Neural cell (in vitro differentiated cells): Measurements from ENCODE around the gene GET4. TPM values are rescaled to one million over a fixed set of nuclear protein-coding genes. Genes with fewer than 3 reads are reported as not detected.

Experiments used
- H2AFZ ChIP-seq: fragments of 200-600, 300-800 bp; sonication (generic), shearing (Covaris generic); 2 replicates; pipeline ENCODE4 v1.6.0; 2014; ENCODE audit warnings: low read depth, mild to moderate bottlenecking, antibody characterized with exemption, low read length, moderate library complexity
- H3F3A ChIP-seq: fragments of 200-600 bp; shearing (Covaris generic); 2 replicates; pipeline ENCODE4 v1.6.1; 2016; ENCODE audit warnings: mild to moderate bottlenecking, moderate library complexity, mixed read lengths, antibody characterized with exemption, low read length; ENCODE audit not compliant: insufficient read depth, poor library complexity, severe bottlenecking
- H3K27ac ChIP-seq: fragments of 200-600, 300-800 bp; sonication (generic), shearing (Covaris generic); 2 replicates; pipeline ENCODE4 v1.5.1; 2014; ENCODE audit warnings: mild to moderate bottlenecking, low read length, moderate library complexity
- H3K27me3 ChIP-seq: fragments of 300-800, 200-600 bp; sonication (generic), shearing (Covaris generic); 2 replicates; pipeline ENCODE4 v1.6.0; 2014; ENCODE audit warnings: mild to moderate bottlenecking, low read depth, low read length, moderate library complexity; ENCODE audit not compliant: insufficient read depth
- H3K36me3 ChIP-seq: fragments of 300-800, 200-600 bp; sonication (generic), shearing (Covaris generic); 2 replicates; pipeline ENCODE4 v1.5.1; 2014; ENCODE audit warnings: mild to moderate bottlenecking, antibody characterized with exemption, low read length, moderate library complexity; ENCODE audit not compliant: insufficient read depth
- H3K4me2 ChIP-seq: fragments of 300-800, 200-600 bp; sonication (generic), shearing (Covaris generic); 2 replicates; pipeline ENCODE4 v1.6.0; 2014; ENCODE audit warnings: mild to moderate bottlenecking, low read length
- H3K4me3 ChIP-seq: fragments of 300-800, 200-600 bp; sonication (generic), shearing (Covaris generic); 2 replicates; pipeline ENCODE4 v1.5.1; 2014; ENCODE audit warnings: mild to moderate bottlenecking, low read length, moderate library complexity
- H3K79me2 ChIP-seq: fragments of 200-600 bp; shearing (Covaris generic); replicated peaks from 2 replicates; pipeline ENCODE4 v1.6.0; 2014; ENCODE audit warnings: mild to moderate bottlenecking, low read length, moderate library complexity; ENCODE audit not compliant: insufficient read depth
- H3K9ac ChIP-seq: fragments of 300-800, 200-600 bp; sonication (generic), shearing (Covaris generic); 2 replicates; pipeline ENCODE4 v1.6.1; 2016; ENCODE audit warnings: mild to moderate bottlenecking, low read length, mixed read lengths
- H3K9me2 ChIP-seq: fragments of 200-600 bp; shearing (Covaris generic); 2 replicates; pipeline ENCODE4 v1.6.1; 2016; ENCODE audit warnings: mild to moderate bottlenecking, low read length, mixed read lengths; ENCODE audit not compliant: insufficient read depth
- H3K9me3 ChIP-seq: fragments of 200-600, 300-800 bp; sonication (generic), shearing (Covaris generic); 2 replicates; pipeline ENCODE4 v1.6.1; 2016; ENCODE audit warnings: mild to moderate bottlenecking, mixed run types, low read length, moderate library complexity, mixed read lengths
- H4K20me1 ChIP-seq: fragments of 200-600 bp; shearing (Covaris generic); 2 replicates; pipeline ENCODE4 v1.6.1; 2016; ENCODE audit warnings: mild to moderate bottlenecking, mixed run types; ENCODE audit not compliant: insufficient read depth
- EP300 ChIP-seq: fragments of 450-650 bp; conservative IDR thresholded peaks from 2 replicates; pipeline ENCODE4 v1.6.1; 2014; ENCODE audit warnings: antibody characterized with exemption, mild to moderate bottlenecking, moderate library complexity; ENCODE audit not compliant: poor library complexity, severe bottlenecking
- EZH2 ChIP-seq: fragments of 200-600, 300-800 bp; shearing (Covaris generic), sonication (generic); IDR thresholded peaks from 2 replicates; pipeline ENCODE4 v1.6.1; 2014; ENCODE audit warnings: antibody characterized with exemption, low read length, borderline replicate concordance, mild to moderate bottlenecking; ENCODE audit not compliant: insufficient read depth, poor library complexity, severe bottlenecking
- MXI1 ChIP-seq: fragments of 450-650 bp; conservative IDR thresholded peaks from 2 replicates; pipeline ENCODE4 v1.6.1; 2014; ENCODE audit warnings: antibody characterized with exemption, mild to moderate bottlenecking; ENCODE audit not compliant: poor library complexity, severe bottlenecking
- POLR2AphosphoS5 ChIP-seq: IDR thresholded peaks from 2 replicates; pipeline ENCODE4 v1.6.1; 2012
- RAD21 ChIP-seq: fragments of 450-650 bp; conservative IDR thresholded peaks from 2 replicates; pipeline ENCODE4 v1.6.1; 2014; ENCODE audit warnings: antibody characterized with exemption, mild to moderate bottlenecking, moderate library complexity
- SMC3 ChIP-seq: fragments of 450-650 bp; conservative IDR thresholded peaks from 2 replicates; pipeline ENCODE4 v1.6.1; 2014; ENCODE audit warnings: antibody characterized with exemption, mild to moderate bottlenecking, moderate library complexity; ENCODE audit not compliant: poor library complexity
- TAF1 ChIP-seq: IDR thresholded peaks from 2 replicates; pipeline ENCODE4 v1.6.1; 2012; ENCODE audit warnings: low read depth
- polyA minus RNA-seq: library from RNA; depleted of rRNA, polyadenylated mRNA; stranded (reverse); fragments of >200 nt; gene quantifications from 2 replicates; pipeline ENCODE4 v1.2.3, GENCODE V29; 2014
- polyA plus RNA-seq: library from polyadenylated mRNA; depleted of rRNA; stranded (reverse); fragments of >200 nt; gene quantifications from 2 replicates; pipeline ENCODE4 v1.2.3, GENCODE V29; 2014
- TF ChIP-seq, protein P1 (sequence below): fragments of 450-650 bp; IDR thresholded peaks from 2 replicates; pipeline ENCODE4 v1.5.1; 2014; ENCODE audit warnings: antibody characterized with exemption, mild to moderate bottlenecking, moderate library complexity; ENCODE audit not compliant: poor library complexity, severe bottlenecking
- TF ChIP-seq, protein P2 (sequence below): IDR thresholded peaks from 2 replicates; pipeline ENCODE4 v1.6.1; 2012; ENCODE audit warnings: borderline replicate concordance

The GET4 gene, protein sequence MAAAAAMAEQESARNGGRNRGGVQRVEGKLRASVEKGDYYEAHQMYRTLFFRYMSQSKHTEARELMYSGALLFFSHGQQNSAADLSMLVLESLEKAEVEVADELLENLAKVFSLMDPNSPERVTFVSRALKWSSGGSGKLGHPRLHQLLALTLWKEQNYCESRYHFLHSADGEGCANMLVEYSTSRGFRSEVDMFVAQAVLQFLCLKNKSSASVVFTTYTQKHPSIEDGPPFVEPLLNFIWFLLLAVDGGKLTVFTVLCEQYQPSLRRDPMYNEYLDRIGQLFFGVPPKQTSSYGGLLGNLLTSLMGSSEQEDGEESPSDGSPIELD
- polyA plus RNA-seq: 63.8 and 85.7 TPM in 2 replicates
- 31.5 and 33.6 TPM in 2 replicates for polyA minus RNA-seq

DNA sequence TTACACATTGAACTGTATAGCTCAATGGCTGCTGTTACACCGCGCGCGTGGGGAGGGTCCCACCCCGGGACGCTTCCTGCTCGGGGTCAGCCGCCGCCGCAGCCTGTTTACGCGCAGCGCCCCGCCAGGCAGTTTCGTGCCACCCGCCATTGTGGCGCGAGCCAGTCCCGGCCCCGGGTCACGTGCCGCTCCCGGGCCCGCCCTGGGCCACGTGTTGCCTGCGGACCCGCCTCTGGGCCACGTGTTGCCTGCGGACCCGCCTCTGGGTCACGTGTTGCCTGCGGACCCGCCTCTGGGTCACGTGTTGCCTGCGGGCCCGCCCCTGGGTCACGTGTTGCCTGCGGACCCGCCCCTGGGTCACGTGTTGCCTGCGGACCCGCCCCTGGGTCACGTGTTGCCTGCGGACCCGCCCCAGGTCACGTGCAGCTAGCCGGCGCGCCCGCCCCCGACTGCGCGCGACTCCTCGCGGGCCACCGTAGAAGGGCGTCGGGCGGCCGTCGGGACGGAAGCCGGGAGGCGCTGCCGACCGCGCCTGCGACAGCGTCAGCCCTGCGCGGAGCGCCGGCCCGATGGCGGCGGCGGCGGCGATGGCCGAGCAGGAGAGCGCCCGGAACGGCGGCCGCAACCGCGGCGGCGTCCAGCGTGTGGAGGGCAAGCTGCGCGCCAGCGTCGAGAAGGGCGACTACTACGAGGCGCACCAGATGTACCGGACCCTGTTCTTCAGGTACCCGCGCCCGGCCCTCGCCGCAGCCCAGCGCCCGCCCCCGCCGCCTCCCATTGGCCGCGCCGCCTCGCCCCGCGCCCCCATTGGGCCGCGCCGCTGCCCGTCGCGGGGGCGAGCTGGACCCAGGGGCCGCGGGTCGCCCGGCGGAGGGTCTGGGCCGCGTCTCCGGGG lies at the start of gene GET4:
GET4 (plus strand) TSS at position 478 of the 895 bp plus-strand sequence; CDS start at position 570, 92 bp downstream.
- no peaks in the 10 kb centered on the region for H3K9me2 ChIP-seq
- peak within 1 kb of the TSS; percentile 80 for H3K27ac ChIP-seq
- H3K36me3 ChIP-seq: peaks cover 5% of the 10 kb centered on the region
- no peaks in the 10 kb centered on the region for H3K27me3 ChIP-seq
- H3K9ac ChIP-seq: peak within 1 kb of the TSS; percentile 95
- H3K79me2 ChIP-seq: peaks cover 32% of the 10 kb centered on the region
- H4K20me1 ChIP-seq: no peaks in the 10 kb centered on the region
- no peak within 1 kb of the TSS for H3K4me2 ChIP-seq
- H3K9me3 ChIP-seq: no peaks in the 10 kb centered on the region
- no peaks in the 10 kb centered on the region for H3F3A ChIP-seq
- TF ChIP-seq RAD21 (peak; percentile 31), EP300 (peak; percentile 81), POLR2AphosphoS5 (peak; percentile 87), MXI1 (peak; percentile 80), SMC3 (peak; percentile 14), EZH2 (no peak), TAF1 (peak; percentile 65)
- TF ChIP-seq, protein P1, sequence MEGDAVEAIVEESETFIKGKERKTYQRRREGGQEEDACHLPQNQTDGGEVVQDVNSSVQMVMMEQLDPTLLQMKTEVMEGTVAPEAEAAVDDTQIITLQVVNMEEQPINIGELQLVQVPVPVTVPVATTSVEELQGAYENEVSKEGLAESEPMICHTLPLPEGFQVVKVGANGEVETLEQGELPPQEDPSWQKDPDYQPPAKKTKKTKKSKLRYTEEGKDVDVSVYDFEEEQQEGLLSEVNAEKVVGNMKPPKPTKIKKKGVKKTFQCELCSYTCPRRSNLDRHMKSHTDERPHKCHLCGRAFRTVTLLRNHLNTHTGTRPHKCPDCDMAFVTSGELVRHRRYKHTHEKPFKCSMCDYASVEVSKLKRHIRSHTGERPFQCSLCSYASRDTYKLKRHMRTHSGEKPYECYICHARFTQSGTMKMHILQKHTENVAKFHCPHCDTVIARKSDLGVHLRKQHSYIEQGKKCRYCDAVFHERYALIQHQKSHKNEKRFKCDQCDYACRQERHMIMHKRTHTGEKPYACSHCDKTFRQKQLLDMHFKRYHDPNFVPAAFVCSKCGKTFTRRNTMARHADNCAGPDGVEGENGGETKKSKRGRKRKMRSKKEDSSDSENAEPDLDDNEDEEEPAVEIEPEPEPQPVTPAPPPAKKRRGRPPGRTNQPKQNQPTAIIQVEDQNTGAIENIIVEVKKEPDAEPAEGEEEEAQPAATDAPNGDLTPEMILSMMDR: peak; percentile 42
- TF ChIP-seq, protein P2, sequence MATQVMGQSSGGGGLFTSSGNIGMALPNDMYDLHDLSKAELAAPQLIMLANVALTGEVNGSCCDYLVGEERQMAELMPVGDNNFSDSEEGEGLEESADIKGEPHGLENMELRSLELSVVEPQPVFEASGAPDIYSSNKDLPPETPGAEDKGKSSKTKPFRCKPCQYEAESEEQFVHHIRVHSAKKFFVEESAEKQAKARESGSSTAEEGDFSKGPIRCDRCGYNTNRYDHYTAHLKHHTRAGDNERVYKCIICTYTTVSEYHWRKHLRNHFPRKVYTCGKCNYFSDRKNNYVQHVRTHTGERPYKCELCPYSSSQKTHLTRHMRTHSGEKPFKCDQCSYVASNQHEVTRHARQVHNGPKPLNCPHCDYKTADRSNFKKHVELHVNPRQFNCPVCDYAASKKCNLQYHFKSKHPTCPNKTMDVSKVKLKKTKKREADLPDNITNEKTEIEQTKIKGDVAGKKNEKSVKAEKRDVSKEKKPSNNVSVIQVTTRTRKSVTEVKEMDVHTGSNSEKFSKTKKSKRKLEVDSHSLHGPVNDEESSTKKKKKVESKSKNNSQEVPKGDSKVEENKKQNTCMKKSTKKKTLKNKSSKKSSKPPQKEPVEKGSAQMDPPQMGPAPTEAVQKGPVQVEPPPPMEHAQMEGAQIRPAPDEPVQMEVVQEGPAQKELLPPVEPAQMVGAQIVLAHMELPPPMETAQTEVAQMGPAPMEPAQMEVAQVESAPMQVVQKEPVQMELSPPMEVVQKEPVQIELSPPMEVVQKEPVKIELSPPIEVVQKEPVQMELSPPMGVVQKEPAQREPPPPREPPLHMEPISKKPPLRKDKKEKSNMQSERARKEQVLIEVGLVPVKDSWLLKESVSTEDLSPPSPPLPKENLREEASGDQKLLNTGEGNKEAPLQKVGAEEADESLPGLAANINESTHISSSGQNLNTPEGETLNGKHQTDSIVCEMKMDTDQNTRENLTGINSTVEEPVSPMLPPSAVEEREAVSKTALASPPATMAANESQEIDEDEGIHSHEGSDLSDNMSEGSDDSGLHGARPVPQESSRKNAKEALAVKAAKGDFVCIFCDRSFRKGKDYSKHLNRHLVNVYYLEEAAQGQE: no peak
- peak within 1 kb of the TSS; percentile 85 for H3K4me3 ChIP-seq
- H2AFZ ChIP-seq: peak within 1 kb of the TSS; percentile 72

DNA sequence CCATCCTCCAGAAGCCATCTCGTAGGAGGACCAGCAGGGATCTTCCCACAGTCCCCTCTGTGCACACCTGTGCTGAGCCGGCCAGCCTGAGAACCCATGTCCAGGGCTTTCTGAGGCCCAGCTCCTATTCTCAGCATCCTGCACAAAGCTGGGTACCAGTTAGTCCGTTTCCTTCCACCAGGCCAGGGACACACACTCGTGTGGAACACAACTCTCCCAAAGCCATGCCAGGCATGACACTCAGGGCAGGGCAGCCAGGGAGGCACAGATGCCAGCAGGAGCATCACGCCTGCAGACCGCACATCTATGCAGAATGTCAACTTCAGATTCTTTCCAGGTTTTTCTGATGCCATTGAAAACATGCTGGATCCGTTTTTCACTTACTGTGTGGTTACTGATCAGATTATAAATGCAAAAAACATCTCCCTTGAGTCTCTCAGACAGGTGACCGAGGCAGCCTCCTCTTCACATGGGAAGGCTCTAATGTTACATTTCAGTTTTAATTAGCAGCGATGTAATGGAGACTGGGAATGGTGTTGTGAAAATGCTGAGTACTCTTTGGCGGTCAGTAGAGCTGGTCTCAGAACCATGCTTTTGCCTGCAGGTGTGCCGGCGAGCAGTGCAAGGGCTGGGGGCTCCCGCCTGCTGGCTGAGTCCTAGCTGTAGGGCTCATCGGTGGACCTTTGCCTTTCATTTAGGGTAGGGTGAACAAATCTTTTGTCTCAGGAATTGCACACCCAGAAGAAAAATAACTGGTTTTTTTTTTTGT lies 47.4 kb upstream of the GET4 start:
- Histone ChIP-seq H4K20me1 (no peaks in the 10 kb centered on the region), H3K9me3 (no peaks in the 10 kb centered on the region), H3K27me3 (no peaks in the 10 kb centered on the region), H3K79me2 (peaks cover 54% of the 10 kb centered on the region), H3K4me3 (no peak overlapping the region), H2AFZ (no peak overlapping the region), H3K4me2 (no peak overlapping the region), H3K27ac (no peak overlapping the region), H3K36me3 (no peaks in the 10 kb centered on the region), H3K9me2 (no peaks in the 10 kb centered on the region), H3K9ac (no peak overlapping the region), H3F3A (no peaks in the 10 kb centered on the region)
- no peak for TF ChIP-seq POLR2AphosphoS5
- no peak for TF ChIP-seq SMC3
- no peak for TF ChIP-seq MXI1
- no peak for TF ChIP-seq TAF1
- no peak for TF ChIP-seq EZH2
- TF ChIP-seq, protein P2: no peak
- no peak for TF ChIP-seq RAD21
- TF ChIP-seq, protein P1: no peak
- no peak for TF ChIP-seq EP300
